ENCODE data around the gene PACRG.

- TF ChIP-seq POLR2A (IDR thresholded peaks at IDR 0.05) (no peak), CTCF (IDR thresholded peaks at IDR 0.05) (no peak)
These were observed 421.6 kb downstream of the PACRG start for GRCh38 chr6:163149279-163149848.
